Loucy (cell line): Measurements from ENCODE around the gene MRPL36.

Experiments used
- H2AFZ ChIP-seq: fragments of 200-600 bp; sonication (generic); 2 replicates; pipeline ENCODE4 v1.6.0; 2016; ENCODE audit warnings: antibody characterized with exemption, mild to moderate bottlenecking, low read length, moderate library complexity
- H3F3A ChIP-seq: fragments of 200-600 bp; 2 replicates; pipeline ENCODE4 v1.6.0; 2016; ENCODE audit warnings: antibody characterized with exemption, low read depth, mild to moderate bottlenecking
- H3K27me3 ChIP-seq: fragments of 200-600 bp; sonication (generic); 2 replicates; pipeline ENCODE4 v1.6.1; 2014; ENCODE audit warnings: low read length, mild to moderate bottlenecking; ENCODE audit not compliant: insufficient read depth, poor library complexity, severe bottlenecking
- H3K36me3 ChIP-seq: fragments of 200-600 bp; sonication (generic); 2 replicates; pipeline ENCODE4 v1.6.1; 2016; ENCODE audit warnings: low read length; ENCODE audit not compliant: insufficient read depth
- H3K4me1 ChIP-seq: fragments of 200-600 bp; sonication (generic); 2 replicates; pipeline ENCODE4 v1.5.1; 2014; ENCODE audit warnings: low read length, mild to moderate bottlenecking; ENCODE audit not compliant: insufficient read depth, poor library complexity, severe bottlenecking
- H3K4me2 ChIP-seq: fragments of 200-600 bp; sonication (generic); 2 replicates; pipeline ENCODE4 v1.6.0; 2014; ENCODE audit warnings: antibody characterized with exemption, low read length, low read depth, mild to moderate bottlenecking; ENCODE audit not compliant: poor library complexity, severe bottlenecking
- H3K4me3 ChIP-seq: fragments of 200-600 bp; sonication (generic); 2 replicates; pipeline ENCODE4 v1.5.1; 2014; ENCODE audit warnings: low read length, mild to moderate bottlenecking, mixed read lengths; ENCODE audit not compliant: poor library complexity, severe bottlenecking
- H3K79me2 ChIP-seq: fragments of 200-600 bp; sonication (generic); 2 replicates; pipeline ENCODE4 v1.6.1; 2014; ENCODE audit warnings: low read length; ENCODE audit not compliant: insufficient read depth
- H3K9ac ChIP-seq: fragments of 200-600 bp; sonication (generic); 2 replicates; pipeline ENCODE4 v1.6.0; 2014; ENCODE audit warnings: mild to moderate bottlenecking, low read depth, low read length, moderate library complexity; ENCODE audit not compliant: poor library complexity, severe bottlenecking
- H3K9me2 ChIP-seq: fragments of 200-600 bp; sonication (generic); replicated peaks from 2 replicates; pipeline ENCODE4 v1.6.1; 2016; ENCODE audit warnings: low read depth, low read length, mixed read lengths
- H3K9me3 ChIP-seq: fragments of 200-600 bp; sonication (generic); 2 replicates; pipeline ENCODE4 v1.6.1; 2014; ENCODE audit warnings: mild to moderate bottlenecking, antibody characterized with exemption, low read length, low read depth; ENCODE audit not compliant: insufficient read depth
- H4K20me1 ChIP-seq: fragments of 200-600 bp; sonication (generic); 2 replicates; pipeline ENCODE4 v1.6.0; 2014; ENCODE audit warnings: antibody characterized with exemption, low read length, mild to moderate bottlenecking; ENCODE audit not compliant: insufficient read depth, poor library complexity, severe bottlenecking
- EZH2phosphoT487 ChIP-seq: fragments of 200-600 bp; IDR thresholded peaks from 2 replicates; pipeline ENCODE4 v1.6.1; 2018; ENCODE audit warnings: antibody characterized with exemption, mild to moderate bottlenecking, moderate library complexity, borderline replicate concordance
- TF ChIP-seq, protein P1 (sequence below): fragments of 200-600 bp; sonication (generic); conservative IDR thresholded peaks from 2 replicates; pipeline ENCODE4 v1.5.1; 2014; ENCODE audit warnings: mild to moderate bottlenecking, antibody characterized with exemption, low read length

MRPL36 gene

DNA sequence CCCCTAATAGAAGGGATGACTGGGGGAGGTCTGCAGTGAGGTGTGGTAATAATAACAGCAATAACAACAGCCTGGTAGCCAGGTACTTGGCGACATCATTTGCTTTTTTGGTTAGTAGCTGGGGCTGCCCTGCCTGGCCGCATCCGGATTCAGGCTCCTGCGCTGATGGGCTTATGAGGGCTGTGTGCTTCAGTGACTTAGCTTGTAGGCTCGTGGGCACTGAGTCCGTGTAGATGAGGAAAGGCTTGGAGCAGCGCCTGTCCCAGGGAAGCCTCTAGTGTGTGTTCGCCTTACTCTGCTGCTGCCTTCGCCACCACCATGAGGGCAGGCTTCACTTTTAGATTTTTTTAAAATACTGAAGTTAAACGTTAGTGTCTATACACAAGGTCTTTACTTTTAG, 6.1 kb upstream of the MRPL36 start:
- Histone ChIP-seq H3K4me3 (no peak overlapping the region), H3K9me2 (no peaks in the 10 kb centered on the region), H3F3A (no peaks in the 10 kb centered on the region), H3K36me3 (peaks cover 65% of the 10 kb centered on the region), H3K9ac (no peak overlapping the region), H4K20me1 (peaks cover 28% of the 10 kb centered on the region), H3K9me3 (no peaks in the 10 kb centered on the region), H3K4me1 (peaks cover 15% of the 10 kb centered on the region), H3K4me2 (no peak overlapping the region), H3K27me3 (no peaks in the 10 kb centered on the region), H2AFZ (no peak overlapping the region), H3K79me2 (peaks cover 94% of the 10 kb centered on the region)
- TF ChIP-seq EZH2phosphoT487, result no peak
- TF ChIP-seq, protein P1, sequence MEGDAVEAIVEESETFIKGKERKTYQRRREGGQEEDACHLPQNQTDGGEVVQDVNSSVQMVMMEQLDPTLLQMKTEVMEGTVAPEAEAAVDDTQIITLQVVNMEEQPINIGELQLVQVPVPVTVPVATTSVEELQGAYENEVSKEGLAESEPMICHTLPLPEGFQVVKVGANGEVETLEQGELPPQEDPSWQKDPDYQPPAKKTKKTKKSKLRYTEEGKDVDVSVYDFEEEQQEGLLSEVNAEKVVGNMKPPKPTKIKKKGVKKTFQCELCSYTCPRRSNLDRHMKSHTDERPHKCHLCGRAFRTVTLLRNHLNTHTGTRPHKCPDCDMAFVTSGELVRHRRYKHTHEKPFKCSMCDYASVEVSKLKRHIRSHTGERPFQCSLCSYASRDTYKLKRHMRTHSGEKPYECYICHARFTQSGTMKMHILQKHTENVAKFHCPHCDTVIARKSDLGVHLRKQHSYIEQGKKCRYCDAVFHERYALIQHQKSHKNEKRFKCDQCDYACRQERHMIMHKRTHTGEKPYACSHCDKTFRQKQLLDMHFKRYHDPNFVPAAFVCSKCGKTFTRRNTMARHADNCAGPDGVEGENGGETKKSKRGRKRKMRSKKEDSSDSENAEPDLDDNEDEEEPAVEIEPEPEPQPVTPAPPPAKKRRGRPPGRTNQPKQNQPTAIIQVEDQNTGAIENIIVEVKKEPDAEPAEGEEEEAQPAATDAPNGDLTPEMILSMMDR, result no peak

DNA sequence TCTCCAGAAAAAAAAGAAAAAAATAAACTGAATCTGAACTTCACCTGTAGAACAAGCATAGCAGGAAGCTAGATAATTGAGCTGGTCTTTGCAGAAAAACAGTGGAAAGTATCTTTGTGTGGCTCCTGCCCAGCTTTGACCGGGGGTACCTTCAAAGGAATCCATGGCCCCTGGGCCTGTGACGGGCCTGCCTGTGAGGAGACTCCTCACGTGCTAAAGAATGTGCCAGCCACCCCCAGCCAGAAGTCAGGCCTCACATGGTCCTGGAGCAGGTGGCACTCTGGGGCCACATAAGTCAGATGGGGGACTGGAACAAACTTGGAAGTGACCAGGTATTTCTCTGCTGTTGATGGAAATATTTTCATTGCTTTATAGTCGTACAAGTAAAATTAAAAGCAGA, 5.7 kb upstream of the MRPL36 start:
- H3K4me1 ChIP-seq, result peaks cover 19% of the 10 kb centered on the region
- H3K4me3 ChIP-seq, result no peak overlapping the region
- peaks cover 28% of the 10 kb centered on the region for H4K20me1 ChIP-seq
- H3K9me2 ChIP-seq, result no peaks in the 10 kb centered on the region
- H3K9me3 ChIP-seq, result no peaks in the 10 kb centered on the region
- no peaks in the 10 kb centered on the region for H3K27me3 ChIP-seq
- H3K4me2 ChIP-seq, result no peak overlapping the region
- H3F3A ChIP-seq, result no peaks in the 10 kb centered on the region
- H2AFZ ChIP-seq, result no peak overlapping the region
- H3K9ac ChIP-seq, result no peak overlapping the region
- no peak for TF ChIP-seq EZH2phosphoT487
- TF ChIP-seq, protein P1, result no peak
- H3K79me2 ChIP-seq, result peaks cover 94% of the 10 kb centered on the region
- peaks cover 62% of the 10 kb centered on the region for H3K36me3 ChIP-seq

DNA sequence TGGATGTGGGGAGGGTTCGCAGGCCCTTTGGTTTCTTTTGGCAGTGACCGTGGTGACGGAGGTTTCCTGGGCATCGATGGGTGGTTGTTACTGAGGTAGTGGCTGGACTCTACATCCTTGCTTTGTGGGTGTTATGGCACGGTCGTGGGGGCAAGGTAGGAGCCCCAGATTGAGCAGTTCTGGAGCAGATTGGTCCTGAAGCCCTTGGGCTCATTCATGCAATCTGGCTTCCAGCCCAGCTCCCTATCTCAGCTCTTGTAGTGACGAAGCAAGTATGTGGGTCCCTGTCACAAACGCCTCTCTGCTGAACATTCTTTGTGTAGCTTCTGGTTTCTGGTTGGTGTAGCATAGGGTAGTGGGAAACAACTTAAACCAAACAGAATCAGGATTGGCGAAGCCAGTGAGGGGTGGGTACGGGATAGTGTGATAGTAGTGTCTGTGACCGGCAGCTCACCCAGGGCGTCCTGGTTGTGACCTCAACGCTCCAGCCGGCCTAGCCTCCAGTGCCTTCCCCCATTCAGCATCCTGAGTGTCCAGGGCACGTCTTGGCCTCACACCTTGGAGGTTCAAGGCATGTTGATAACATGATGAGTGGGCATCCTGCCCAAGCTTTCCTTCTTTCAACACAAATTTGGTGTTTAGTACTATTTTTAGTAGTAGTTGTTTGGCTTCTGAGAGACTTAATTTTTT, 4.5 kb upstream of the MRPL36 start:
- Histone ChIP-seq H2AFZ (no peak overlapping the region), H3K79me2 (peaks cover 93% of the 10 kb centered on the region), H3K27me3 (no peaks in the 10 kb centered on the region), H3K4me1 (peaks cover 19% of the 10 kb centered on the region), H3K9me2 (no peaks in the 10 kb centered on the region), H4K20me1 (peaks cover 28% of the 10 kb centered on the region), H3K9me3 (no peaks in the 10 kb centered on the region), H3K4me3 (no peak overlapping the region), H3K36me3 (peaks cover 56% of the 10 kb centered on the region), H3K9ac (no peak overlapping the region), H3F3A (no peaks in the 10 kb centered on the region), H3K4me2 (peak overlapping the region; percentile 89)
- TF ChIP-seq EZH2phosphoT487, result no peak
- TF ChIP-seq, protein P1, result no peak
